Tibial artery (tissue), 4 donors: Measurements from ENCODE around the gene RABGAP1.

Source experiments
- DNase-seq, 2 donors: peaks; one replicate each; pipeline ENCODE4 v3.0.0-alpha.2; 2019
- H3K27ac ChIP-seq, 2 donors: fragments of 200-600 bp; sonication (generic) in 1 of 2; 1 replicate in 1 of 2; 2 replicates in 1 of 2; pipeline ENCODE4 v1.5.1; 2018 to 2019; ENCODE audit warnings: mild to moderate bottlenecking in 1 of 2
- H3K27me3 ChIP-seq, 2 donors: fragments of 200-600 bp; sonication (generic) in 1 of 2; one replicate each; pipeline versions ENCODE4 v1.5.1 to v1.6.0; 2016 to 2019
- H3K36me3 ChIP-seq, 3 donors: fragments of 200-600 bp; sonication (generic) in 2 of 3; one replicate each; pipeline ENCODE4 v1.5.1; 2016 to 2019; ENCODE audit warnings: mild to moderate bottlenecking in 2 of 3
- H3K4me1 ChIP-seq, 4 donors: fragments of 200-600 bp; sonication (generic) in 2 of 4; 1 replicate in 3 of 4; 2 replicates in 1 of 4; pipeline ENCODE4 v1.5.1; 2016 to 2019
- H3K4me3 ChIP-seq, 2 donors: fragments of 200-600 bp; sonication (generic) in 1 of 2; 1 replicate in 1 of 2; 2 replicates in 1 of 2; pipeline ENCODE4 v1.5.1; 2018 to 2019; ENCODE audit warnings: mild to moderate bottlenecking in 2 of 2
- H3K9me3 ChIP-seq, 3 donors: fragments of 200-600 bp; sonication (generic) in 1 of 3; one replicate each; pipeline ENCODE4 v1.5.1; 2016 to 2019
- CTCF ChIP-seq, 2 experiments: fragments of 200-600 bp in 1 of 2; fragments of 450-650 bp in 1 of 2; IDR thresholded peaks; one replicate each; pipeline ENCODE4 v1.5.1; 2017 to 2019; ENCODE audit warnings: antibody characterized with exemption in 2 of 2, mild to moderate bottlenecking in 1 of 2, moderate library complexity in 1 of 2
- intact Hi-C: fragments of 100-400 bp; cut with DNase I; formaldehyde crosslinking; loops from one replicate; pipeline ENCODE4 v1.15.0; 2023; ENCODE audit warnings: low total_unique reads

RABGAP1 gene

GRCh38 chr9:123113185-123113584 is 172.4 kb downstream of the RABGAP1 start:
- Histone ChIP-seq H3K4me3 (no peak overlapping the region), H3K27ac (no peak overlapping the region), H3K4me1 (peaks cover 0 to 40% (median 23%) of the 10 kb centered on the region in 4 donors), H3K36me3 (peaks cover 15 to 28% (median 20%) of the 10 kb centered on the region in 3 donors), H3K27me3 (no peaks in the 10 kb centered on the region), H3K9me3 (no peaks in the 10 kb centered on the region)
- no peak for DNase-seq
- intact Hi-C loops: no loop called here
- TF ChIP-seq CTCF (IDR thresholded peaks at IDR 0.05): no peak

GRCh38 chr9:123115146-123115913 is 174.5 kb downstream of the RABGAP1 start:
- intact Hi-C loops: no loop called here
- Histone ChIP-seq H3K4me1 (peaks cover 0 to 59% (median 30%) of the 10 kb centered on the region in 4 donors), H3K36me3 (peaks cover 0 to 7% (median 0%) of the 10 kb centered on the region in 3 donors)

GRCh38 chr9:123116036-123116435 is 175.2 kb downstream of the RABGAP1 start:
- intact Hi-C loops: no loop called here
- H3K27ac ChIP-seq: peak overlapping the region in 1 of 2 donors; percentile 3
- peaks cover 0 to 66% (median 33%) of the 10 kb centered on the region in 4 donors for H3K4me1 ChIP-seq
- no peaks in the 10 kb centered on the region for H3K9me3 ChIP-seq
- no peaks in the 10 kb centered on the region for H3K27me3 ChIP-seq
- no peak for DNase-seq
- H3K4me3 ChIP-seq: no peak overlapping the region
- no peaks in the 10 kb centered on the region for H3K36me3 ChIP-seq
- no peak for TF ChIP-seq CTCF (IDR thresholded peaks at IDR 0.05)

More at GRCh38 chr9:123115146-123115913, 174.5 kb downstream of the RABGAP1 start:
- H3K27ac ChIP-seq: peak overlapping the region; percentile 3 to 27
- TF ChIP-seq CTCF (IDR thresholded peaks at IDR 0.05): no peak
- no peak overlapping the region for H3K4me3 ChIP-seq
- DNase-seq: no peak
- no peaks in the 10 kb centered on the region for H3K9me3 ChIP-seq
- H3K27me3 ChIP-seq: no peaks in the 10 kb centered on the region

- H3K27ac ChIP-seq: no peak overlapping the region
- intact Hi-C loops: no loop called here
- H3K4me1 ChIP-seq: peaks cover 0 to 57% (median 27%) of the 10 kb centered on the region in 4 donors
- no peak for TF ChIP-seq CTCF (IDR thresholded peaks at IDR 0.05)
- no peak for DNase-seq
- no peaks in the 10 kb centered on the region for H3K27me3 ChIP-seq
- H3K36me3 ChIP-seq: peaks cover 0 to 10% (median 0%) of the 10 kb centered on the region in 3 donors
- no peak overlapping the region for H3K4me3 ChIP-seq
- no peaks in the 10 kb centered on the region for H3K9me3 ChIP-seq
Observed at GRCh38 chr9:123119566-123119965, 178.7 kb downstream of the RABGAP1 start.

- Histone ChIP-seq H3K27ac (no peak overlapping the region), H3K9me3 (no peaks in the 10 kb centered on the region), H3K4me3 (no peak overlapping the region), H3K36me3 (peaks cover 0 to 10% (median 0%) of the 10 kb centered on the region in 3 donors), H3K4me1 (peaks cover 0 to 52% (median 25%) of the 10 kb centered on the region in 4 donors), H3K27me3 (no peaks in the 10 kb centered on the region)
- no peak for TF ChIP-seq CTCF (IDR thresholded peaks at IDR 0.05)
- DNase-seq: no peak
- intact Hi-C loops: no loop called here
Observed at GRCh38 chr9:123120131-123120530, 179.3 kb downstream of the RABGAP1 start.
